ENCODE data around the gene RBM23.

RBM23 gene

DNA sequence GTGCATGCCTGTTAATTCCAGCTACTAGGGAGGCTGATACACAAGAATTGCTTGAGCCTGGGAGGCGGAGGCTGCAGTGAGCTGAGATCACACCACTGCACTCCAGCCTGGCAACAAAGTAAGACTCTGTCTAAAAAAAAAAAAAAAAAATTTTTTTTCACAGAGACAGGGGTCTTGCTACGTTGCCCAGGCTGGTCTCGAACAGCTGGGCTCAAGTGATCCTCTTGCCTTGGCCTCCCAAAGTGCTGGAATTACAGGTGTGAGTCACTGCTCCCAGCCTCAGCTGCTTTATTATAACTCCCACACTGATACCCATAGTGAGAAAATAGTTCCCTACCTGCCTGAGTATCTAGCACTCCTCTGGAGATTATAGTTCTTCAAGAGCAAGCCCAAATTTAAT is 26.7 kb upstream of the RBM23 start:
- TF ChIP-seq, protein P1, sequence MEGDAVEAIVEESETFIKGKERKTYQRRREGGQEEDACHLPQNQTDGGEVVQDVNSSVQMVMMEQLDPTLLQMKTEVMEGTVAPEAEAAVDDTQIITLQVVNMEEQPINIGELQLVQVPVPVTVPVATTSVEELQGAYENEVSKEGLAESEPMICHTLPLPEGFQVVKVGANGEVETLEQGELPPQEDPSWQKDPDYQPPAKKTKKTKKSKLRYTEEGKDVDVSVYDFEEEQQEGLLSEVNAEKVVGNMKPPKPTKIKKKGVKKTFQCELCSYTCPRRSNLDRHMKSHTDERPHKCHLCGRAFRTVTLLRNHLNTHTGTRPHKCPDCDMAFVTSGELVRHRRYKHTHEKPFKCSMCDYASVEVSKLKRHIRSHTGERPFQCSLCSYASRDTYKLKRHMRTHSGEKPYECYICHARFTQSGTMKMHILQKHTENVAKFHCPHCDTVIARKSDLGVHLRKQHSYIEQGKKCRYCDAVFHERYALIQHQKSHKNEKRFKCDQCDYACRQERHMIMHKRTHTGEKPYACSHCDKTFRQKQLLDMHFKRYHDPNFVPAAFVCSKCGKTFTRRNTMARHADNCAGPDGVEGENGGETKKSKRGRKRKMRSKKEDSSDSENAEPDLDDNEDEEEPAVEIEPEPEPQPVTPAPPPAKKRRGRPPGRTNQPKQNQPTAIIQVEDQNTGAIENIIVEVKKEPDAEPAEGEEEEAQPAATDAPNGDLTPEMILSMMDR (IDR thresholded peaks at IDR 0.05; ENCODE audit: extremely low read depth, insufficient read depth, missing control alignments) = no peak
- DNase-seq (ENCODE audit: low spot score) = no peak
- in situ Hi-C loops (cut with MboI; ENCODE audit: low pct_unique_long_range_greater_than_20kb, low sequenced_read_pairs, unreplicated experiment) = no loop called here

DNA sequence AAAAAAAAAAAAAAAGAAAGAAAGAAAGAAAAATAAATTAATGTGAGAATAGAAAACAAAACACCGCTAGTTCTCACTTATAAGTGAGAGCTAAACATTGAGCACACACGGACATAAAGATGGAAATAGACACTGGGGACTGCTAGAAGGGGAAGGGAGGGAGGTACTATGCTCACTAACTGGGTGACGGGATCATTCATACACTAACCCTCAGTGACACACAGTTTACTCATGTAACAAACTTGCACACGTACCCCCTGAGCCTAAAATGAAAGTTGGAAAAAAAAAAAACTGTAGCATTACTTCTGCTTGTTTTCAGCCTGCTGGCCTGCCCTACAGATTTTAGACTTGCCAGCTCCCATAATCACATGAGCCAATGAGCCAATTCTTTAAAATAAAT is 20.7 kb upstream of the RBM23 start:
- TF ChIP-seq, protein P1 (IDR thresholded peaks at IDR 0.05; ENCODE audit: extremely low read depth, insufficient read depth, missing control alignments) = no peak
- no peak for DNase-seq (ENCODE audit: low spot score)
- in situ Hi-C loops (cut with MboI; ENCODE audit: low pct_unique_long_range_greater_than_20kb, low sequenced_read_pairs, unreplicated experiment) = no loop called here

DNA sequence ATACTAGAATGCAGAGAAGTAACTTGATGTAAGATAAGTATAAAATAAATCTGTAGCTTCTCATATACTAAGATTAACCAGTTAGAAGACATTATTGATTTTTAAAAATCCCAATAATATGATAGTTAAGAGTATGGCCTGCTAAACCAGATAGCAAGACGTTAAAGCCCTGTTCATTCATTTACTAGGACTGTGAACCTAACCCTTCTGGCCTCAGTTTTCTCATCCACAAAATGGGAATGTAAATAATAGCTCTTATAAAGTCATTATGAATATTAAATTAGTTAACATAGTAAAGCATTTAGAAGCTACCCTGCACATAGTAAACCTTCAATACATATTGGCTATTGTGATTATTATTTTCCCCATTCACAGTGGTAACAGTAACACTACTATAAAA is 16.2 kb upstream of the RBM23 start:
- no peak for DNase-seq (ENCODE audit: low spot score)
- TF ChIP-seq, protein P1 (IDR thresholded peaks at IDR 0.05; ENCODE audit: extremely low read depth, insufficient read depth, missing control alignments) = no peak
- in situ Hi-C loops (cut with MboI; ENCODE audit: low pct_unique_long_range_greater_than_20kb, low sequenced_read_pairs, unreplicated experiment) = no loop called here

DNA sequence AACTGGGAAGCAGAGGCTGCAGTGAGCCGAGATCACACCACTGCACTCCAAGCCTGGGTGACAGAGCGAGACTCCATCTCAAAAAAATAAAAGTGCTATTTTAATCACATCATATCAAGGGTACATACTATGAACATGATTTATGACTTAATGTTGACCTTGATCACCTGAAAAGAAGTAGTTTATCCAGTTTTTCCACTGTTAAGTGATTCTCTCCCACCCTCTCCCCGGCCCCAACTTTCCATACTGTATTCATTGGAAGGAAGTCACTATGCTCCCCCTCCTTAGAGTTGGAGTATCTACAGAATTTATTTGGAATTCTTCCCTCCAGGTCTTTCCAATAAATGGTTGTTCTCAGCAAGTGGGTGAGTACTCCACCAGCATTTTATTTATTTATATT is 13.2 kb upstream of the RBM23 start:
- TF ChIP-seq, protein P1 (IDR thresholded peaks at IDR 0.05; ENCODE audit: extremely low read depth, insufficient read depth, missing control alignments) = no peak
- no peak for DNase-seq (ENCODE audit: low spot score)
- in situ Hi-C loops (cut with MboI; ENCODE audit: low pct_unique_long_range_greater_than_20kb, low sequenced_read_pairs, unreplicated experiment) = no loop called here

DNA sequence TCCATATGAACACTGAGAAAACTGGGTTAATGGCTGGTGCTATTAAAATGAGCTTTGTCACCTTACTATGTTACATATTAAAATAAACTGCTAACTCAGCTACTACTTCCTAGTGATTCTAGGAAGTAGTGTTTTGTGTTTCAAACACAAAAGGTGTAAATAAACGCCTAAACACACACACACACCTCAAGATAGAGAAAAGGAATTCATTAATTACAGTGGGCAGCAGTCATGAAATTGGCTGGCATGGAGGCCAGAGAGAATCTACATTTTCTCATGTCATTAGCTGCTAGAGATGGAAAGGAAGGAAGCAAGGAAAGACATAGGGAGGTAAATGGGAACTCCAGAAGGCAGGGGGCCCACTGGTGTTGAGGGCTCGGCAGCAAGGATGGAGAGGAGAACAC is 11.0 kb upstream of the RBM23 start:
- DNase-seq (ENCODE audit: low spot score) = no peak
- in situ Hi-C loops (cut with MboI; ENCODE audit: low pct_unique_long_range_greater_than_20kb, low sequenced_read_pairs, unreplicated experiment) = no loop called here
- TF ChIP-seq, protein P1 (IDR thresholded peaks at IDR 0.05; ENCODE audit: extremely low read depth, insufficient read depth, missing control alignments) = no peak

DNA sequence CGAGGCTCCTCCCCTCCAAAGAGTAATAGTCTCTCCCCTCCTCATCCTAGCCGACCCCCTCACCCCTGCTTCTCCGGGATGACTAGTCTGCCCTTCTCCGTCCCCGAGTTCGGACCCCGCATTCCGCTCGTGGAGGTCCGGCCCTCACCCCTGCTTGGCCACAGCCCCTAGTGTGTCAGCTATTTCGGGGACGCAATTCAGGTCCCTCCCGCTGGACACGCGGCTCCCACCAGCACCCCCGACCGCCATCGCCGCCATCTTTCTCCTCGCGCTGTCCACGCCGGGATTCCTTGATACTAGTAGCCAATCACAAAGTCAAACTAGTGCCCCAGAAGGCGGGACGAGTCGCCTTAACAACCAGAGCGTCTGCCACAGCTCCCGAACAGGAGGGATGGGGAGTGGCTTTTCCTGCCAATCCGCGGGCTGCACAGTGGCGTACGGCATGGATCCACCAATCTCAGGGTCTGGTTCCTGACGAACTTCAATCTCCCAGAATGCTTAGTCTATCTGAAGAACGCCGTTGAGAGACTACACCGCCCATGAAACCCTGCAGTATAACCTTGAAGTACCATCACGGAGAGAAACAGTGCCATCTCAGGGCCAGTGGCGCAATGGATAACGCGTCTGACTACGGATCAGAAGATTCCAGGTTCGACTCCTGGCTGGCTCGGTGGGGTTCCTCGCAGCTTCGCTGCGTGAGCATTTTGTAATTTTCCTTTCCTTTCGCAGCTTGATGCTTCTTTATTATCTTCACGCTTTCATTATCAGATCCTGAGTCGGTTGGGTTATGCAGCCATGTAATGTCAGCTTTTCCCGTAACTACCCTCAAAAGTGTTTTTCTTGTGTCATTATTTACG is 10.4 kb upstream of the RBM23 start, which contains the start of gene PRMT5:
Gene PRMT5, minus strand, starts transcription at position 273 of the 857 bp plus-strand sequence. Its CDS starts 15 bp downstream, at position 258.
- TF ChIP-seq, protein P1 (IDR thresholded peaks at IDR 0.05; ENCODE audit: extremely low read depth, insufficient read depth, missing control alignments) = no peak
- in situ Hi-C loops (cut with MboI; ENCODE audit: low pct_unique_long_range_greater_than_20kb, low sequenced_read_pairs, unreplicated experiment) = no loop called here
- DNase-seq (ENCODE audit: low spot score) = peak; percentile 93

All from GM13977 (cell line).